HuH-7 (cell line): ENCODE data around the gene CORO6.
A peak's percentile ranks its signal among the peaks of the same experiment; 100 is the strongest.

Source experiments
- DNase-seq: peaks from one replicate; pipeline ENCODE4 v3.0.0; 2011; ENCODE audit warnings: low spot score

CORO6 gene

GRCh38 chr17:29630630-29631193, 8.0 kb upstream of the CORO6 start:
- no peak for DNase-seq

- no peak for DNase-seq
Measured at GRCh38 chr17:29629839-29630238, 7.1 kb upstream of the CORO6 start.

DNA sequence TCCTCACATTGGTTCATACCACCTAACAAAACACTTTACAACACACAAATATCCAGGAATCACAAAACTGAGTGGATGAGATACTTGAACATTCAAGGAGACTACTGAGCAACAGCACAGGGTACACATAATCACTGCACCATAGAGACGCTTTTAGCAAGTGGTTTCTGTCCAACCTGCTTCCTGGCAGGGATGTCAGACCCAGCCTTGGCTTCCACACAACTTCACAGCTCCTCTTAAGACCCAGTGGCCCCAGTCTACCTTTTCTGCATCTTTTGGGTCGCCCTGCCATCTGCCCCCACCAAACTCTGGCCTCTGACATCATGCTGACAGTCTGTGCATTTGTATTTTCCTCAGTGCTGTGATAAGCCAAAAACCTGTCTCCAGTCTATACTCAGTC, 5.9 kb upstream of the CORO6 start:
- DNase-seq: no peak

DNA sequence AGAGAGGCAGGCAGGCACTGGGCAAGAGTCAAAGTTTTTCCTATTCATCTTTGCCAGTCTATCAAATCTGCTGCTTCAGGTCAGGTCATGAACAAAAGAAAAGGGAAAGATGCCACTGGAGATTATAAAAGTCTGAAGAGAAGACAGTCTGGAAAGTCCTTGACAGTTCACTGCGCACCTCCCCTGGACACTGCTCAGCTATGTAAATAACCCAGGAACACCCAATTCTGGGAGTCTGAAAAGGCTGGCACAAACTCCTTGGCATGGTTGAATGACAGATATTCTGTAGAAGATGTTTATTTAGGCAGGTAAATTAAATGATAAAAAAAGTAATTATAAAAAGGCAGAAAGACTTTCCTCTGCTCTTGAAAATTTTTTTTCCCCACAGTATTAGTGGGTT, 5.2 kb upstream of the CORO6 start:
- no peak for DNase-seq

- DNase-seq: no peak
Measured at GRCh38 chr17:29625037-29625750, 2.5 kb upstream of the CORO6 start.

DNA sequence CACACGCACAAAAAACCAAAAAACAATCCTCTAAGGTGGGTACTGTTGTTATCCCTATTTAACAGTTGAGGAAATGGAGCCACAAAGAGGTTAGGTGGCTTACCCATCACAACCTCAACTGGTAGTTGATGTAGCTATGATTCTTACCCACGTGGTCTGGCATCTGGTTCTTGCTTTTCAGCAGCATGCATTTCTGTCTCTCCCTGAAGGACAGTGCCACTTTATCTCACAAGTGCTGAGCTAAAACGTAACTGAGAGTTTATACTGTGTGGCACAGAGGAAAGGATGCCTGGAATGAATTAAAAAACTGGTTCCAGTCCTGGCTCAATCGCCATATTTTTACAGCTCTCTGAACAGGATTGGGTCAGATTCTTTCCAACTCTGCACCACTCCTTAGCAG, 1.9 kb upstream of the CORO6 start:
- no peak for DNase-seq

- no peak for DNase-seq
Measured at GRCh38 chr17:29623283-29623647, 553 bp upstream of the CORO6 start.

GRCh38 chr17:29621751-29622194, 939 bp downstream of the CORO6 start:
- DNase-seq: peak; percentile 32

DNA sequence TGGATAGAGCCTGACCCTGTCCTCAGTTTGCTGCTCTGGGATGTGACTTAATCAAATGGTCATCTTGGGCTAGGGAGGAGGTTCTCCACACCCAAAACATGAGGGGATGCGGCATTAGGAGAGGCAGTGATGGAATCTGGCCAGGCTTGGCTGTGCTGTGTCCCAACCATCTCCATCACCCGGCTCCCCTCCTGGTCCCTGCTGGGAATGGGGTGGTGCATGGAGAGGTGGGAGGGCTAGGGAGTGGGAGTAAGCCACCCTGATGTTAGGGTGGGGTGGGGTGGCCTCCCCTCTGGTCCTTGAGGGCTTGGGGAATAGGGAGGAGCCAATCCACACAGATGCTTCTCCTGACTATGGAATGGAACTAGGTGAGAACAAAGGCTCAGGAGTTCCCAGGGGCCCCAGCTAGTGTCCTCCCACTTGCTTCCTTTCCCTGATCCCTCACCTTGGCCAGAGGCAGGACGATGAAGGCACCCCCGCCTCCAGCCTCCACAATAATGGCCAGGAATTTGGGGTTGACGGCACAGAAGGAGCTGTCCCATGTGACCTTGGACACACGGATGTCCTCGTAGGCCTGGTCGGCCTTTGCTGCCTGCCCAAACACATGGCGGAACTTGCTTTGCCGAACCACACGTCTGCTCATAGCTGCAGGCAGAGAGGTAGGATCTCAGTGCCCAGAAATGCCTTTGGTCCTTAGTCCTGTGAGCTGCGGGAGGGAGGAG, 1.8 kb downstream of the CORO6 start:
- no peak for DNase-seq

DNA sequence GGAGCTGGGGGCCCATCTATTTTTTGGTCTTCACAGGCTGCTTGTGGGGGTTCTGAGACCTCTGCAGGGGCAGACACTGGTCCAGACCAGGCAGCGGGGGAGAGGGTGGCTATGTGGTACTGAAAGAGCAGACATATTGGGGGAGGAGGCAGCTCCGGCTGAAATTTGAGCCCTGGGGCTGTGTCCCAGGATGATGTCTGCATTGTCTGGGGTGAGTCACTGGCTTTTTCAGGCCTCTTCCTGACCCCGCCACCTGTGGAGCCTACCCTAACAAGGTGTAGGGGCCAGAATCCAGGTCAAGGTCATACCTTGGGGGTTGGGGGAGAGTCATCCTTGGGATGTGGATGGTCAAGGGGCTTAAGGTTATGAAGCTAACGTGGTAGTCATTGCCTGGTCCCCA, 2.4 kb downstream of the CORO6 start:
- no peak for DNase-seq

GRCh38 chr17:29619251-29619650, 3.5 kb downstream of the CORO6 start:
- peak; percentile 51 for DNase-seq

- DNase-seq: no peak
Measured at GRCh38 chr17:29618272-29619065, 4.2 kb downstream of the CORO6 start.

DNA sequence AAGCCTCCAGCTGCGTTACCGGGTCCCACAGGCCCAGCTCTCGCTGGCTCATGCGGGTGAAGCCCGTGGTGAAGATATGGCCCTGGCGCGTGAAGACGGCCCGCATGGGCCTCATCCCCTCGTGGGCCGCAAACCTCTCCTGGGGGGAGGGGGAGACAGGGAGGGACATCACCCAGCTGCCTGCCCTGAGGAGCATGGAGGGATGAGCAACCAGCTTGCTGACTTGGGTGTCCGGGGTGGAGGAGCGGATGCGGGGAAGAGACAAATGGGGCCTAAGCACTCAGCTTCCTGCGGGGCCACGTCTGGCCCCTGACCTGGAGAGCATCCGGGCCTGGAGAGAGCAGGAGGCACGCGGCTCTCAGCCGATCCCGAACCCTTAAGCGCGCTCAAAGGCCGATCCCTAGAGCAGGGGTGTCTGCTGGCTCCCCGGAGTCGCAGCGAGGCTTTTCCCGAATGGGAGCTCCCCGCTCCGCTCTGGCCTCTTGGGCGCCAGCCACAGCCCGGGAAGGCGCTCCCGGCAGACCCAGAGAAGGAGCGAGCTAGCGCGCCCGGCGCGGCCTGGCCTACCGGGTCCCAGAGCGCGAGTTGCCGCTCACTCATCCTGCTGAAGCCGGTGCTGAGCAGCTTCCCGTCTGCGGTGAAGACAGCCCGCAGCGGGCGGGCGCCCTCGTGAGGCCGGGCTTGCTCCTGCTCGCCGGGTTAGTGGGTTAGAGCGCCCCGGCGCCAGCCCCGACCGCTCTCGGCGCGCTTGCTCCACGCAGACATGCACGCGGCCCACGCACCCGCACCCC, 5.0 kb downstream of the CORO6 start:
- DNase-seq: peak; percentile 91

GRCh38 chr17:29617125-29617480, 5.6 kb downstream of the CORO6 start:
- peak; percentile 99 for DNase-seq

DNA sequence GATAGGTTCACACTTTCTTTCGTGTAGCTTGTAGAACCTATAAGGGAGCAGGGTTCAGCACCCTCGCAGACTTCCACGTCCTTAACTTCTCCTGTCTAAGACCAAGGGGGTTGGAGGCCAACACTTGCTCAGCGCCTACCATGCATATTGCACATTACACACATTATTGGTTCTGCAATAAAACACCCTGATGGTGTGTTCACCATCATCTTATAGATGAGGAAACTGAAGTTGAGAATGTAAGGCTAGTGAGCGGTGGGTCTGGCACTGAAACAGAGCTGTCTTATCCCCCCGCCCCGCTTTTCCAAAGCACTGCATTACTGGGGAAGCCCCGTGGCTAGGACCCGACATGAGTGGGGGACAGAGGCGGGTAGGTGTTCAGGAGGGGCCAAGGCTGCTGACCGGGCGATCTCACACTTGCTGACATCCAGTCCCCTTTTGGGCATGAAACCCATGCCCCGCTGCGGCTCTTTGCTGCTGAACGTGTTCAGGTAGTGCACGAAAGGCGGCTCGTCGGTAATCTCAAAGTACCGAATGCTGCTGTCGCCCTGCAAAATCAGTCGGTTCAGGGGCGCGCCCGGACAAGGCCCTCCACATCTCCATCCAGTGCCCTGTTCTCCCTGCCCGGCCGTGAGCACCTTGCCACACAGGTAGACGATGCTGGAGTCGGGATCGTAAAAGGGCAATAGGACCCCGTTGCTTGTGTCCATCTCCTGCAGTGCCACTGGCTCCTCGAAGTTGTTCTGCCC, 6.2 kb downstream of the CORO6 start:
- no peak for DNase-seq

DNA sequence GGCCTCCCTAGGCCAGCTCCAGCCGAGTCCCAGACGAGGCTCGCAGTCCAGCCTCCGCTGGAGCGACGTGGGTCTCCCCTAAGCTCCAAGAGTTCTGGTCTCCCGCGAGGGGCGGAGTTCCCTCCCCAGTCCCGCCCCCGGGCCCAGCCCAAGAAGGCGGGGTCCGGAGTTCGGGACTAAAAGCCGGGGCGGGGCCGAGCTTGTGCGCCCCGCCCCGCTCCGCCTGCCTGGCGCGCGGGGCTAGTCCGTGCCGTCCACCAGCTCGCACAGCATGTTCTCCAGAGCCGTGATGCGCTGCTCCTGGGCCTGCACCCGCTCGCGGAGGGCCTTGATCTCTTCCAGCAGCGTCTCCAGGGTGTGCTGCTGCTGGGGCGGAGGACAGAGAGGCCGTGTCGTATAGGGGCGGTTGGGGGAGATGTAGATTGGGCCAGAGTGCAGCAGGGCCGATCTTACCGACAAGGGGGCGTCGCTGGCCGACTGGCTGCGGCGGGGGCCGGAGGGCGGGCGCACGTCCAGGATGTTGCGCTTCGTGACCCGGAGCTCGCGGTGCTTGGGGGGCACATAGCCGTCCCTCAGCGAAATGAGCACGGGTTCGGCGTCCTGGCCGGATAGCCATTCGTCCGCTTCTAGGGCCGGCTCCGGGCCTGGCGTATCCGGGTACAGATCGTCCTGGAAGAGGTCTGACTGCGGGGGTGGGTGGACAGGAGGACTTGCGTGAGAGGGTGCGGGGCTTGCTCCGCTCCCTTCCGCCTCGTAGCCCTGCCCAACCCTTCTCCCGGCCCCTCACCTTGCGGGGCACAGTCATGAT, 7.0 kb downstream of the CORO6 start:
- peak; percentile 92 for DNase-seq

- DNase-seq: peak; percentile 61
Measured at GRCh38 chr17:29615048-29615385, 7.7 kb downstream of the CORO6 start.

- DNase-seq: peak; percentile 37
Measured at GRCh38 chr17:29614349-29615047, 8.2 kb downstream of the CORO6 start.

DNA sequence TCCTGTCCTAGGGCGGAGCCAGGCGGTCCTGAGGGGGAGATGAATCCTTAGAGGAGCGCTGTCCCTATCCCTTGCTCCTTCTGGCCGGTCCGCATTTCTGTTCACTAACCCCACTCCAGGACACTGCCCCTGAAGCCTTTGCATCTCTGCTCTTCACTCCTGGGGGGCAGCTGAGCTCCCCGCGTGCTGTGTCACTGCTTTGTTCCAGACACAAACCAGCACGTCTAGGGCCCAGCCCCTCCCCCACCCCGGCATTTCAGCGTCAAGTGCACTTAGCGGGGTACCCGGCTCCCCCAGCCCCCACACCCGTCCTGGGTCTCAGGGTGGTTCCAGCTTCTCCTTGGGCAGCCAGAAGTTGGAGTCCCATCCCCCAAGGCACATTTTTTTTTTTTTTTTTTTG, 8.9 kb downstream of the CORO6 start:
- DNase-seq: no peak

GRCh38 chr17:29613352-29613837, 9.3 kb downstream of the CORO6 start:
- DNase-seq: peak; percentile 91
